GM18517 (cell line): Measurements from ENCODE around the gene HOXA11.

ENCODE experiments used
- ATAC-seq: cut with Tn5 transposase; IDR thresholded peaks from one replicate; pipeline ENCODE4 v1.9.1; 2021; ENCODE audit warnings: mild to moderate bottlenecking, moderate library complexity; ENCODE audit not compliant: unreplicated experiment

HOXA11 gene

DNA sequence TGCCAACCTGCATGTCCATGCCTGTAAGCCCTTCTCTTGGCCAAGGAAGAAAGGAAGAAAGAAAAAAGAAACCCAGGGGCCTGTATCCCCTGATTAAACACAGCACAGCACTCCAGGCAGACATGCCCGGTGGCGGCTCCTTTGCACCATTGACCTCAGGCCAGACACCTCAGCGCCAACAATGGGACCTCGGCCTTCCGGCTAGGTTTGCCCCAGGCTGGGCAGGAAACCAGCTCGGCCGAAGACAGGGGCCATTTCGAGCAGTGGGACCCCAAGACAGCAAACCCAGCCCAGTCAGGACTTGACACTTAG, 13.8 kb downstream of the HOXA11 start:
- no peak for ATAC-seq

GRCh38 chr7:27170426-27171324, 14.4 kb downstream of the HOXA11 start:
- ATAC-seq = no peak

DNA sequence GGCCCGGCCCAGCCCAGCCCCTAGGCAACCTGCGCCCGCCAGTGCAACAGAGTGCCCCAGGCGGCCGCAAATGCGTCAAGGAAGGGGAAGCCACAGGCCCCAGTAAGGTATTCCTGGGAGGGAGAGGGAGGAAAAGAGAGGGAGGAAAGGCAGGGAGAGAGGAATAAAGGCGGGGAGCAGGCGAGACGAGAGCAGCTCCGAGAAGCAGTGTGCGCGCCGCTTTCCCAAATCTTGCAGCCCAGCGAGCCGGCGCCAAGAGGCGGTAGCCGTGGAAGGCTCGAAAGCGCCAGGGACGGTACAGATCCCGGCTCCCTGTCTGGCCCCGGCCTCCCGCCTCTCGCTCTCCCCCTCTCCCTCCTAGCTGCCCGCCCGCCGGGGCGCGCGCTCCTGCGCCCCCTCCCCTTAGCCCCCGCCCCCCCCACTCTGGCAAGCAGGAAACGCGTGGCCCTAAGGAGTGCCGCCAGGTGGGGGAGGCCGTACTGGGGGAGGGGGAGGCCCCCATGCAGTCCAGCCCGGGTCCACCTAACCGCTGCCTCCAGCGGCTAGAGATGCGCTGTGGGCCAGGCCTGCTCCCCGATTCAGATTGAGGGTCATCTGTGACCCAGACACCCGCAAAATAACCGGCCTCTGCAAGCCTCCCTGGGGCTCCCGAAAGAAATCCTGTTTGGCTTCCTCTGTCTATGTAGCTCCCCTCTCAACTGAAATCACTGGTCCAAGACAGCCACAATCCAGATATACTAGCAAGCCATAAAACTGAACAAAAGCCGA, 15.2 kb downstream of the HOXA11 start:
- no peak for ATAC-seq

DNA sequence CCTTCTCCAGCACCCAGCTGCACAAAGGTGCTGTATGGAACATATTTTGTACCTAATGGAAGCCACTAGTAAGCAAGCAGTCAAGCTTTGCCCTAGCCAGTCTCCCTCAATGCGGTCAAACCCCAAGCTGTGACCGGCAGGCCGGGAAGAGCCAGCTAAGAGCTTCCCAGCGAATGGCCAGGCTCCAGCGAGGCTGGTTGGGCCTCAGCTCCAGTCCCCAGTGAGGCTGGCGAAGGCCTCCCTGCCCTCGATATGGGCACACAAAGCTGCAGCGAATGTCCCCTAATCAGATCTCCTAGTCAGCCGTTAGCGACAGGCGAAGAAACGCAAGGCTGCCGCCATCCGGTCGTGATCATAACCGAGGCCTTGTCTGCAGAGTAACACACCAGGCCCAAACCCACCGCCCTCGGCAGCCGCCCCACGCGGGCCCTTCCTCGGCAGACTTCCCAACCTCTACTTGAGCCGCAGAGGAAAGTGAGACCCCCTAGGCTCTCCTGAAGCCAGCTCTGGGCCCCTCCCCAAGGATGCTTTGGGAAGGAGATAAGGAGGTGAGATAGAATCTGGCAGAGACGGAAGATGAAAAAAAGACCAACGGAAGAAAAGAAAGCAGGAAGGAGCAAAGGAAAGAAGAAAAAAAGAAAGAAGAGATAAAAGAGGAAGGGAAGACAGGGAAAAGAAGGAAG, 16.6 kb downstream of the HOXA11 start:
- no peak for ATAC-seq

- no peak for ATAC-seq
Measured at GRCh38 chr7:27167916-27168264, 17.1 kb downstream of the HOXA11 start.

GRCh38 chr7:27166531-27167505, 18.2 kb downstream of the HOXA11 start:
- ATAC-seq = no peak

DNA sequence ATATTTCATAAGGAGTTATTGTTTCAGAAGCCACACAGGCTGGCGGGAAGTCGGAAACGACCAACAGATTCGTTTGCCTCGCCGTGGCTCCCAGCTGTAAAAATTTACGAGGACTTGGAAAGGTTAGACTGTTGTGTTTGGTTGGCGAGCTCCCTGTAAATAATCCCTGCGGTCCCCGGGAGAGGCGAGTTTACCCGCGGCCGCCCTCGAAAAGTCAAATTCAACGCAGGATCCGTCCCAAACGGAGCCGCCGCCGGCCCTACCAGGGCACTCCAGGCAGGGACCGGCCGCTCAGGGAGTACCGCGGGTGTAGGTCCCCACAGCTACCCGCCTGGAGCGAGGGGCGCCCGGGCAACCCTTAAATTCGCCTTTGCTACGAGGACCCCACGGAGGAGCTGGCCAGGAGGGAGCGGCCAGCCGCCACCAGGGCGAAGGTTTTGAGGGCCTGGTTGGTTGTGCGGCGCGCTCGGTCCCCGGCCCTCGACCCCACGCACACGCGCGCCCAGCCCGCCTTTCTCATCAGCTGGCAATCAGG, 19.0 kb downstream of the HOXA11 start:
- no peak for ATAC-seq

- no peak for ATAC-seq
Measured at GRCh38 chr7:27165089-27165995, 19.7 kb downstream of the HOXA11 start, which contains the start of gene HOXA9. HOXA9 (minus strand) TSS chr7:27165537; CDS start chr7:27165457, 80 bp downstream.

DNA sequence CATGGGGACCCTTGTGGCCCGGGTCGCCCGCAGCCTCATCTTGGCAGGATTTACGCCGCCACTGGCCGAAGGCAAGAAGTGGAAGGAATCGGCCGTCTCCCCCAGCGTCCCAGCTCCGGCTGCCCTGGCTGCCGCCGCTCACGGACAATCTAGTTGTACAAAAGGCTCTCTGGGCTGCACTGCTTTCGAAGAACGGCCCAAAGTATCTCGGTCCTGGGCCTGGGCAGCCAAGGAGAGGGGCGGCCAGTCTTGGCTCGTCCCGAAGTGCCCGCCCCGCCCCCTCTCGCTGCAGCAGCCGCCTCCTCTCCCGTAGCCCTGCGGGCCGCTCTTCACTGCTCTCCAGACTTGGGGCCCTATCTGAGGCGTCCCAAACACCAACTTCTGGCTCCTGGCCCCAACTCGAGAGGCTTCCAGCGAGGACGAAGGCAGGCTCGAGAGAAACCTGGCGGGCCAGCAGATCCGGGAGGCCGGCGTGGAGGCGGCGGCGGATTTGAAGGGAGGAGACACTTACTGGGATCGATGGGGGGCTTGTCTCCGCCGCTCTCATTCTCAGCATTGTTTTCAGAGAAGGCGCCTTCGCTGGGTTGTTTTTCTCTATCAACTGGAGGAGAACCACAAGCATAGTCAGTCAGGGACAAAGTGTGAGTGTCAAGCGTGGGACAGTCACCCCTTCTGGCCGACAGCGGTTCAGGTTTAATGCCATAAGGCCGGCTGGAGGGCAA, 20.5 kb downstream of the HOXA11 start:
- no peak for ATAC-seq

DNA sequence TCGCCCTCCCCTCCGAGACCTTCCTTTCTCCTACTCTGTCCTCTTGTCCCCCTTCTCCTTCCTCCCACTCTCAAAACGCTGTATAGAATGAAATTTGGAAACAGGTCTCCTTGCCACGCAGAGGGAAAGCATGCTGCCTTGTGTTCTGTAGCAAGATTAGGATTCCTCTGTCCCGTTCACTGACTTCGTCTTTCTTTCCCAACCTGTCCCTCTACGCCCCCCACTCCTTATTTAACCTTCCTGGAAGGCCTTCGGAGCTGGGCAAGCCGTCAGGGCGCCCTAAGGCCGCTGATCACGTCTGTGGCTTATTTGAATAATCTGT, 21.0 kb downstream of the HOXA11 start:
- ATAC-seq = no peak

DNA sequence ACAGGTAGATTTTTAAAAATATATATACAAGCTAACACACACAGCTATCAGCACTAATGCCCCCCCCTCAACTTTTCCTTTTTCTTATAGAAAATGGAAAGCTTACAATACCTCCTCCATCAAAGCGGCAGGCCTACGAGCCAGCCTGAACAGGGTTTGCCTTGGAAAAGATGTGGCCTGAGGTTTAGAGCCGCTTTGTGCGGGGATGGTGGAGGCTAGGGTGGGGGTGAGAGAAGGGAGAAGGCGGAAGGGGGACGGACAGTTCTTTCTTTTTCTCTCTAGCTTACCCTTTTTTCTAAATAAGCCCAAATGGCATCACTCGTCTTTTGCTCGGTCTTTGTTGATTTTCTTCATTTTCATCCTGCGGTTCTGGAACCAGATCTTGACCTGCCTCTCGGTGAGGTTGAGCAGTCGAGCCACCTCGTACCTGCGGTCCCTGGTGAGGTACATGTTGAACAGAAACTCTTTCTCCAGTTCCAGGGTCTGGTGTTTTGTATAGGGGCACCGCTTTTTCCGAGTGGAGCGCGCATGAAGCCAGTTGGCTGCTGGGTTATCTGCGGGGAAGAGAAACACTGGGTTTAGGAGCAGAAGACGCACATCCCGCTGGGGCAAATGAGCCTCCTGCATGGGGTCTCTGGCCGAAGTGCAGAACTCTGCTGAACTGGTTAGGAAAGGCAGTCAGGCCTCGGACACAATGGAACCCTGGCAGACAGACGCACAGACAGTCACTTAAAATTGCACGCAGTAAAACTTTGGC, 21.6 kb downstream of the HOXA11 start:
- ATAC-seq = no peak

- no peak for ATAC-seq
Measured at GRCh38 chr7:27162561-27163287, 22.3 kb downstream of the HOXA11 start.

DNA sequence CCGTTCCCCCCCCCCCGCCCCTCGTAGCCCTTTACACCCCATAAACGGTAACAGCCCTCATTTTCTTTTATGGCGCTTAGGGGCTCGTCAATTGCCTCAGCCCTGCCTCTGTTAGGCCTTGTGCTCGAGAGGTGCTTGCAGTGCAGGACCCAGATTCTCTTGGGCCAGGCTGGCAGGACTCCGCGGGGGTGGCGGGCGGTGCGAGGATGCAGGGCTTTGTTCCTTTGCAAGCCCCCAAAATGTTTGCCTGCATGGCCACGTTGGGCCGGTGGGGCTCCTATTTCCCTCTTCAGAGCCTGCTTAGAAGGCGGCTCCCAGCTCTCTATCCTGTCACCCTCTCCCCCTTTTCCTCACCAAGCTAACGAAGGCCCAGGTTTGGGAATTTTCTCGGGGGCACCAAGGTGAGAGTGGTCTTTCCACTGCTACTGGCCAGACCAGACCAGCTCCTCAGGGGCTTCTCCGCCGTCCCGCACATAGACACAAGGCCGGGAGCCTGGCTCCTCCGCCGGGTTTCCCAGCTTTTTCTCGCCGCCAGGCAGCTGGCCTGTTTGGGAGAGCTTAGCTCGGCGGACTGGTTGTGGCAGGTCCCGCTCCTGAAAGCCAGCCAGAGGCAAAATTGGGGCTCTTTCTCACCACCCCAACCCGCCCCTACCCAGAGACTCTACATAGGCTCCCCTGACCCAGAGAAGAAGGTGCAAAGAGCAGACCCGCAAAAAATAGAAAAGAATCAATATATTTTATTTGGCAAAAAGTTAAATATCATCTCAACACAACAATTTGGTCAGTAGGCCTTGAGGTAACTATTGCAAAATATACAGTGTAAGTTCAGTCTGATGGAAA, 23.1 kb downstream of the HOXA11 start:
- no peak for ATAC-seq

- ATAC-seq = no peak
Measured at GRCh38 chr7:27161214-27161720, 23.8 kb downstream of the HOXA11 start.

- ATAC-seq = no peak
Measured at GRCh38 chr7:27160546-27161213, 24.4 kb downstream of the HOXA11 start.

DNA sequence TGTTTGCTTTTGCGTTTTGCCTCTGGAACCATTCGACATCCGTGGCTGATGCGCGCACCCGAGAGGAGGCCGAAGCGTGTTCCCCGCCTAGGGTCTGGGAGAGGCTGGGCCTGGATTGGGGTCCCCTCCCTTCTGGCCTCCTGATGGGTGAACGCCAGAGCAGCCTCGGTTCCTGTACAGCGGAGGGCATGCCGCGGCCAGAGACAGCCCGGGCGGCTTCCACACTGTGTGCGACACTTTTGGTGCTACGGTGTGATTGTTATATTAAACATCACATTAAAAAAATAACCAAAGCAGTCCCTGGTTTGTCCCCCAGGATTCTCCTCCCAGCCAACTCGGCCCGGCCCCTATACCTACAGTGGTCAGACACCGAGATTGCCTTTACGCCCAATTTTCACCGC, 24.9 kb downstream of the HOXA11 start:
- no peak for ATAC-seq
